Lung (tissue), 12 donors: ENCODE results near the gene EXOSC5. TPM values are rescaled to one million over a fixed set of nuclear protein-coding genes. Genes with fewer than 3 reads are reported as not detected.
"Not testable (repeated sequence)": the region's sequence is repeated elsewhere in the genome, so short reads cannot be mapped to it uniquely, and the experiment has no call there.

ENCODE experiments used
- ATAC-seq: fragments of 200-7000 bp; cut with Tn5 transposase; one replicate; pipeline ENCODE4 v1.9.1; 2020; ENCODE audit warnings: moderate number of reproducible peaks; ENCODE audit not compliant: insufficient read depth, low FRiP score
- DNase-seq, 3 donors: peaks; one replicate each; pipeline ENCODE4 v3.0.0-alpha.2; 2013 to 2017
- H3K27ac ChIP-seq, 2 donors: one replicate each; pipeline ENCODE4 v1.5.1; 2013; ENCODE audit warnings: mild to moderate bottlenecking in 2 of 2, moderate library complexity in 2 of 2, control low read depth in 1 of 2, inconsistent platforms in 1 of 2, low read depth in 1 of 2, low read length in 1 of 2
- H3K27me3 ChIP-seq, 3 donors: one replicate each; pipeline ENCODE4 v1.5.1; 2013; ENCODE audit warnings: low read length in 2 of 3; ENCODE audit not compliant: control insufficient read depth in 3 of 3, insufficient read depth in 3 of 3
- H3K36me3 ChIP-seq, 4 donors: one replicate each; pipeline ENCODE4 v1.5.1; 2013; ENCODE audit warnings: low read length in 4 of 4, mild to moderate bottlenecking in 1 of 4, moderate library complexity in 1 of 4; ENCODE audit not compliant: control insufficient read depth in 4 of 4, insufficient read depth in 4 of 4
- H3K4me1 ChIP-seq, 5 donors: one replicate each; pipeline ENCODE4 v1.5.1; 2013; ENCODE audit warnings: low read length in 5 of 5, mild to moderate bottlenecking in 2 of 5, moderate library complexity in 1 of 5; ENCODE audit not compliant: control insufficient read depth in 5 of 5, insufficient read depth in 5 of 5
- H3K4me3 ChIP-seq: one replicate; pipeline ENCODE4 v1.5.1; 2013; ENCODE audit warnings: mild to moderate bottlenecking, control low read depth, moderate library complexity
- H3K9ac ChIP-seq, 2 donors: one replicate each; pipeline ENCODE4 v1.5.1; 2013; ENCODE audit warnings: low read length in 2 of 2, control low read depth in 1 of 2; ENCODE audit not compliant: insufficient read depth in 1 of 2
- H3K9me3 ChIP-seq, 4 donors: one replicate each; pipeline ENCODE4 v1.5.1; 2013; ENCODE audit warnings: low read length in 3 of 4, mild to moderate bottlenecking in 1 of 4, moderate library complexity in 1 of 4; ENCODE audit not compliant: control insufficient read depth in 4 of 4, insufficient read depth in 3 of 4
- WGBS, 2 donors: extraction: QIAGEN DNeasy Blood & Tissue Kit; methylation state at CpG; one replicate each; pipeline ENCODE4 v1.1.7; 2013; 5-methylcytosine and 5-hydroxymethylcytosine counted together
- polyA plus RNA-seq, 2 donors: library from polyadenylated mRNA; stranded (reverse); fragments of 200-250 nt; gene quantifications; one replicate each; pipeline ENCODE4 v1.2.1, GENCODE V29; 2013
- total RNA-seq, 2 donors: library from RNA; depleted of rRNA in 1 of 2; stranded (reverse); fragments of >200 nt in 1 of 2; gene quantifications; one replicate each; pipeline ENCODE4 v1.2.1, GENCODE V29; 2014 to 2021
- TF ChIP-seq, protein P1 (sequence below): IDR thresholded peaks from 2 replicates; pipeline ENCODE4 v1.5.1; 2012; ENCODE audit warnings: mild to moderate bottlenecking; ENCODE audit errors: control extremely low read depth, extremely low read depth
- donor health status: control.
- donor health status: control.
- donor health status: Bipolar disorder and iron deficiency.
- donor health status: healthy.
- donor health status: DM: yes; HTN: yes; CAD: no.

EXOSC5 gene
- total and polyA plus RNA-seq, 4 donors = 6.3 to 34.4 (median 27.1) TPM

DNA sequence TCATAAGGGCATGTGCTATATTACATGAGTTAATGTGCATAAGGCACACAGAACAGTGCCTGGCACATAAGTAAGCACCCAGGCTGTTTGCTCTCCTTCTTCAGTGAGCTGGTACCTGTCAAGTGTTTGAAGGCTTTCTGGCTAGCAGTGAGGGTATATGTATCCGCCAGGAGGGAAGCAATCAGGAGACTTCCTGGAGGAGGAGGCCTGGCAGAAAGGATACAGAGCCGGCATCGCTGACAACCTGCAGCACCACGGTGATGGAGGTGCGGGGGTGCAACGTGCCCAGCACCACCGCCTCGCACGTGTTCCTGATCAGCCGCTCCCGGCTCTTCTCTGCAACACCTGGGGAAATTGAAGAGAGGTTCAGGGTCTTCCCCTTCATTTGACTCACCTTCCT is 5.5 kb downstream of the EXOSC5 start:
- no peak overlapping the region for H3K9ac ChIP-seq
- ATAC-seq (no peak), DNase-seq (no peak)
- no peaks in the 10 kb centered on the region for H3K27me3 ChIP-seq
- no peaks in the 10 kb centered on the region for H3K9me3 ChIP-seq
- peaks cover 3 to 24% (median 8%) of the 10 kb centered on the region in 4 donors for H3K36me3 ChIP-seq
- H3K4me1 ChIP-seq = peaks cover 0 to 3% (median 0%) of the 10 kb centered on the region in 5 donors
- TF ChIP-seq, protein P1, sequence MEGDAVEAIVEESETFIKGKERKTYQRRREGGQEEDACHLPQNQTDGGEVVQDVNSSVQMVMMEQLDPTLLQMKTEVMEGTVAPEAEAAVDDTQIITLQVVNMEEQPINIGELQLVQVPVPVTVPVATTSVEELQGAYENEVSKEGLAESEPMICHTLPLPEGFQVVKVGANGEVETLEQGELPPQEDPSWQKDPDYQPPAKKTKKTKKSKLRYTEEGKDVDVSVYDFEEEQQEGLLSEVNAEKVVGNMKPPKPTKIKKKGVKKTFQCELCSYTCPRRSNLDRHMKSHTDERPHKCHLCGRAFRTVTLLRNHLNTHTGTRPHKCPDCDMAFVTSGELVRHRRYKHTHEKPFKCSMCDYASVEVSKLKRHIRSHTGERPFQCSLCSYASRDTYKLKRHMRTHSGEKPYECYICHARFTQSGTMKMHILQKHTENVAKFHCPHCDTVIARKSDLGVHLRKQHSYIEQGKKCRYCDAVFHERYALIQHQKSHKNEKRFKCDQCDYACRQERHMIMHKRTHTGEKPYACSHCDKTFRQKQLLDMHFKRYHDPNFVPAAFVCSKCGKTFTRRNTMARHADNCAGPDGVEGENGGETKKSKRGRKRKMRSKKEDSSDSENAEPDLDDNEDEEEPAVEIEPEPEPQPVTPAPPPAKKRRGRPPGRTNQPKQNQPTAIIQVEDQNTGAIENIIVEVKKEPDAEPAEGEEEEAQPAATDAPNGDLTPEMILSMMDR = no peak
- H3K27ac ChIP-seq = no peak overlapping the region
- 86 to 96% methylated on average over 11 of the region's 11 CpGs for WGBS, 2 donors
- H3K4me3 ChIP-seq = no peak overlapping the region

DNA sequence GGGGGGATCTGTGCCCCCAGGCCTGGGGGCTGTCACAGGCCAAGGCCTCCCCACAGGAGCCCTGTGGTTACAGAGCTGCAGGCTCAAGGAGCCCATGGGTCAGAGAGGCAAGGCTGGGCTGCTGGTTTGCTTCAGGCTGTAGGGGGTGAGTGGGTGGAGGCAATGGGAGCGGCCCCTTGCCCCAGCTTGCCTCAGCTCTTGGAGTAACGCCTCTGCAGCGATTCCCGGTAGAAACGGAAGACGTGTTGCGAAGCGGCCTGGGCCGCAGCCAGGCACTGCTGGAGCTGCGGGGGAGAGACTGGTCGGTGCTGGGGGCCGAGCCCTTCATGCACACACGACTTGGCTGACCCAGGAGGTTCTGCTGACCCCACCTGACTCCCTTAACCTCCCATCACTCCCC is 10.7 kb downstream of the EXOSC5 start:
- H3K36me3 ChIP-seq = peaks cover 3 to 32% (median 11%) of the 10 kb centered on the region in 4 donors

DNA sequence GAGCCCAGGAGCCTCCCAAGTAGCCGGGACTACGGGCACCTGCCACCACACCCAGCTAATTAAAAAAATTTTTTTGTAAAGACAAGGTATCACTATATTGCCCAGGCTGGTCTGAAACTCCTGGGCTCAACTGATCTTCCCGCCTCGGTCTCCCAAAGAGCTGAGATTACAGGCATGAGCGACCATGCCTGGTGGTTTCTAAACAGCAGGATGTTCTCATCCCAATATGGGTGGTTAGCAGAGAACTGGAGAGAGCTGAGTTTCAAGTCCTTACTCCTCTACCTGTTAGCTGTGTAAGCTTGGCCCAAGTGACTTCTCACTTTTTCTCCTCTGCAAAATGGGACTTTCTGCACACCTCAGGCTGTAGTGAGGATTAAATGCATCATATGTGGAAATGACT is 12.8 kb downstream of the EXOSC5 start:
- 93 to 96% methylated on average over 5 of the region's 5 CpGs for WGBS, 2 donors
- H3K4me1 ChIP-seq = no peaks in the 10 kb centered on the region
- H3K27ac ChIP-seq = no peak overlapping the region
- no peak for ATAC-seq
- H3K9ac ChIP-seq = no peak overlapping the region
- H3K27me3 ChIP-seq = no peaks in the 10 kb centered on the region
- no peak overlapping the region for H3K4me3 ChIP-seq
- H3K36me3 ChIP-seq = peaks cover 3 to 17% (median 8%) of the 10 kb centered on the region in 4 donors
- DNase-seq = no peak
- H3K9me3 ChIP-seq = no peaks in the 10 kb centered on the region
- TF ChIP-seq, protein P1 = no peak

More for the DNA sequence above, 10.7 kb downstream of the EXOSC5 start:
- Histone ChIP-seq H3K9ac (no peak overlapping the region), H3K27me3 (no peaks in the 10 kb centered on the region), H3K4me3 (no peak overlapping the region), H3K9me3 (no peaks in the 10 kb centered on the region), H3K27ac (no peak overlapping the region), H3K4me1 (no peaks in the 10 kb centered on the region)
- TF ChIP-seq, protein P1 = no peak
- 88 to 89% methylated on average over 13 of the region's 13 CpGs for WGBS, 2 donors
- DNase-seq (no peak), ATAC-seq (no peak)

DNA sequence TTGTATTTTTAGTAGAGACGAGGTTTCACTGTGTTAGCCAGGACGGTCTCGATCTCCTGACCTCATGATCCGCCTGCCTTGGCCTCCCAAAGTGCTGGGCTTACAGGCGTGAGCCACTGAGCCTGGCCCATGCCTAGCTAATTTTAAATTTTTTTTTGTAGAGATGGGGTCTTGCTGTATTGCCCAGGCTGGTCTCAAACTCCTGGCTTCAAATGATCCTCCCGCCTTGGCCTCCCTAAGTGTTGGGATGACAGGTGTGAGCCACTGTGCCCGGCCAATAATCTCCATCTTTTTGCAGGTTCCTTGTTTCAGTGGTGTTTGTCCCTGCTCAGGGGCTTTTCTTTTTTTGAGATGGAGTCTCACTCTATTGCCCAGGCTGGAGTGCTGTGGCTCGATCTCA is 15.6 kb downstream of the EXOSC5 start:
- H3K9ac ChIP-seq, H3K27ac ChIP-seq, H3K4me1 ChIP-seq, H3K27me3 ChIP-seq, DNase-seq, H3K4me3 ChIP-seq, ATAC-seq, H3K9me3 ChIP-seq: not testable (repeated sequence)
- WGBS, 2 donors = 94 to 97% methylated on average over 8 of the region's 8 CpGs
- H3K36me3 ChIP-seq = peaks cover 0 to 15% (median 4%) of the 10 kb centered on the region in 4 donors
